HepG2 (cell line): ENCODE data around the gene BPIFB4. TPM values are rescaled to one million over a fixed set of nuclear protein-coding genes. Genes with fewer than 3 reads are reported as not detected.
"Not testable (repeated sequence)": the region's sequence is repeated elsewhere in the genome, so short reads cannot be mapped to it uniquely, and the experiment has no call there.

Experiments used
- ATAC-seq: fragments of 200-7000 bp; cut with Tn5 transposase; 3 replicates; pipeline ENCODE4 v1.9.1; 2020; ENCODE audit warnings: mild to moderate bottlenecking, moderate library complexity
- BruUV-seq: library from RNA; stranded (reverse); fragments of 400-500 nt; replicated peaks from 2 replicates; lab custom pipeline; 2021; lab: Mats Ljungman, UMichigan
- CTCF ChIA-PET: fragments of 300-600 bp; formaldehyde crosslinking; extraction: SDS; loops from one replicate; lab custom pipeline; 2021; ENCODE audit warnings: low total read pairs, inconsistent platforms, low intra/inter-chr PET ratio; lab: Yijun Ruan, JAX
- POLR2A ChIA-PET: fragments of 350-600 bp; sonication (Branson Sonifier 250); formaldehyde crosslinking; loops from one replicate; lab custom pipeline; 2020; ENCODE audit warnings: antibody characterized with exemption, inconsistent platforms; lab: Yijun Ruan, JAX
- DNase-seq: peaks from one replicate; pipeline ENCODE4 v3.0.0-alpha.2; 2015; ENCODE audit warnings: low spot score
- FAIRE-seq: peaks from 3 replicates; lab custom pipeline; 2011; peaks lifted over from hg19 to GRCh38; lab: Jason Lieb, UNC
- H2AFZ ChIP-seq: one replicate; pipeline ENCODE4 v1.6.1; 2011; ENCODE audit warnings: low read length, inconsistent platforms
- H3K27ac ChIP-seq: fragments of 300-600 bp; 3 replicates; pipeline ENCODE4 v1.8.0; 2011; ENCODE audit warnings: mixed run types, mild to moderate bottlenecking, mixed read lengths, low read length, inconsistent platforms; ENCODE audit not compliant: insufficient read depth; ENCODE audit errors: extremely low read length
- H3K27me3 ChIP-seq, 2 experiments: fragments of 200-600 bp in 1 of 2; 2 replicates in 1 of 2; 3 replicates in 1 of 2; pipeline versions ENCODE4 v1.6.0 to v1.8.0; 2011; ENCODE audit warnings: low read length in 2 of 2, mild to moderate bottlenecking in 2 of 2, moderate library complexity in 2 of 2, inconsistent platforms in 1 of 2; ENCODE audit not compliant: insufficient read depth in 2 of 2, control insufficient read depth in 1 of 2
- H3K36me3 ChIP-seq, 2 experiments: fragments of 200-600 bp in 1 of 2; replicated peaks in 1 of 2; 2 replicates in 1 of 2; 3 replicates in 1 of 2; pipeline versions ENCODE4 v1.5.1 to v1.8.0; 2011; ENCODE audit warnings: low read length in 2 of 2, inconsistent platforms in 1 of 2; ENCODE audit not compliant: insufficient read depth in 2 of 2, control insufficient read depth in 1 of 2
- H3K4me1 ChIP-seq: 2 replicates; pipeline ENCODE4 v1.5.1; 2012; ENCODE audit warnings: low read length, inconsistent platforms; ENCODE audit not compliant: insufficient read depth
- H3K4me2 ChIP-seq: 2 replicates; pipeline ENCODE4 v1.6.0; 2011; ENCODE audit warnings: low read depth, low read length, inconsistent platforms
- H3K4me3 ChIP-seq, 3 experiments: fragments of 200-600 bp in 1 of 3; sonication (generic), shearing (Covaris generic) in 1 of 3; replicated peaks in 1 of 3; 2 replicates each; pipeline ENCODE4 v1.5.1; 2011 to 2016; ENCODE audit warnings: low read length in 3 of 3, inconsistent platforms in 2 of 3, low read depth in 2 of 3, mild to moderate bottlenecking in 2 of 3, control low read depth in 1 of 3, mixed read lengths in 1 of 3; ENCODE audit not compliant: insufficient read depth in 1 of 3
- H3K79me2 ChIP-seq: one replicate; pipeline ENCODE4 v1.6.1; 2011; ENCODE audit warnings: low read length, inconsistent platforms; ENCODE audit not compliant: insufficient read depth
- H3K9ac ChIP-seq: 2 replicates; pipeline ENCODE4 v1.6.0; 2011; ENCODE audit warnings: mild to moderate bottlenecking, low read depth, low read length, inconsistent platforms; ENCODE audit not compliant: insufficient read depth
- H3K9me3 ChIP-seq: 2 replicates; pipeline ENCODE4 v1.5.1; 2012; ENCODE audit warnings: mild to moderate bottlenecking, low read length
- H4K20me1 ChIP-seq: 2 replicates; pipeline ENCODE4 v1.6.0; 2011; ENCODE audit warnings: inconsistent platforms, mild to moderate bottlenecking, low read length, moderate library complexity; ENCODE audit not compliant: insufficient read depth
- MEIS2 ChIP-seq: sonication (generic); formaldehyde crosslinking; IDR thresholded peaks from 2 replicates; pipeline ENCODE4 v1.9.0; 2021; ENCODE audit warnings: mild to moderate bottlenecking, missing genetic modification reagents
- WGBS: methylation state at CpG from one replicate; pipeline ENCODE4 v1.1.6; 2017; ENCODE audit warnings: low lambda C conversion rate; 5-methylcytosine and 5-hydroxymethylcytosine counted together
- in situ Hi-C: cut with HindIII; loops from 2 replicates; pipeline ENCODE4 v1.10.0; 2017; ENCODE audit warnings: low pct_unique_long_range_greater_than_20kb; ENCODE audit not compliant: extremely low pct_ligation_motif_present
- intact Hi-C: fragments of 100-400 bp; cut with micrococcal nuclease; formaldehyde crosslinking; loops from one replicate; pipeline ENCODE4 v1.10.0; 2022; ENCODE audit not compliant: unreplicated experiment
- polyA plus RNA-seq, 8 experiments: library from polyadenylated mRNA; depleted of rRNA in 3 of 8; stranded (reverse) in 7 of 8; unstranded in 1 of 8; fragments of >200 nt; fragmentation: Illumina TruSeq in 4 of 8; extraction: Trizol in 4 of 8; gene quantifications; 2 replicates each; pipeline versions ENCODE4 v1.2.1 to v1.2.3, GENCODE V29; 2011 to 2016; ENCODE audit warnings: low read depth in 4 of 8, missing spikeins in 1 of 8, mixed read lengths in 1 of 8; ENCODE audit not compliant: insufficient read depth in 1 of 8
- total RNA-seq, 5 experiments: library from RNA; depleted of rRNA; stranded (reverse); fragments of >200 nt; fragmentation: Illumina TruSeq; extraction: Trizol; gene quantifications; 2 replicates each; pipeline ENCODE4 v1.2.3, GENCODE V29; 2016; ENCODE audit warnings: low read depth in 1 of 5
- TF ChIP-seq, protein P1 (sequence below): sonication (generic); formaldehyde crosslinking; IDR thresholded peaks from one replicate; pipeline ENCODE4 v1.5.1; 2020; ENCODE audit warnings: mild to moderate bottlenecking, missing genetic modification reagents; ENCODE audit errors: not compliant biosample characterization

The BPIFB4 gene
- total and polyA plus RNA-seq, 2 of the 13 experiments (the other 11 are each of a cell fraction or from before 2014, with no cell fraction given), result 0.09 TPM; not detected in 1

DNA sequence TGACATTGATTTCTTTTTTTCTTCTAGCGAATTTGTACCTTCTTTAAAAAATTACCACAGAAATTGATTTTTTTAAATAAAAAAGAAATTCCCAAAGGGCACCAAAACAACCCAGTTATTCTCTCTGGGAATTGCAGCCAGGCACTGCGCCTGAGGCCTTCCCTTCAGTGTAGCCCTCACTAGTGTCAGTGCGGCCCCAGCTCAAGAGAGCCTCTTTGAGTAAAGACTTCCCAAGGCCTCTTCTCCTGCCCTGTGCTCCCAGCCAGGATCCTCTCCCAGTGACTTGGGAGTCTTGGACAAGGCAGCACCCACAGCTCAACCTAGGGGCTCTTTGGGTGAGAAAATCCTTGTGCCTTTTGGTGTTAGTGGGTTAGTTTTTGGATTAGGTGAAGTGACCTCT is 41.5 kb downstream of the BPIFB4 start (continued):
- TF ChIP-seq, protein P1, sequence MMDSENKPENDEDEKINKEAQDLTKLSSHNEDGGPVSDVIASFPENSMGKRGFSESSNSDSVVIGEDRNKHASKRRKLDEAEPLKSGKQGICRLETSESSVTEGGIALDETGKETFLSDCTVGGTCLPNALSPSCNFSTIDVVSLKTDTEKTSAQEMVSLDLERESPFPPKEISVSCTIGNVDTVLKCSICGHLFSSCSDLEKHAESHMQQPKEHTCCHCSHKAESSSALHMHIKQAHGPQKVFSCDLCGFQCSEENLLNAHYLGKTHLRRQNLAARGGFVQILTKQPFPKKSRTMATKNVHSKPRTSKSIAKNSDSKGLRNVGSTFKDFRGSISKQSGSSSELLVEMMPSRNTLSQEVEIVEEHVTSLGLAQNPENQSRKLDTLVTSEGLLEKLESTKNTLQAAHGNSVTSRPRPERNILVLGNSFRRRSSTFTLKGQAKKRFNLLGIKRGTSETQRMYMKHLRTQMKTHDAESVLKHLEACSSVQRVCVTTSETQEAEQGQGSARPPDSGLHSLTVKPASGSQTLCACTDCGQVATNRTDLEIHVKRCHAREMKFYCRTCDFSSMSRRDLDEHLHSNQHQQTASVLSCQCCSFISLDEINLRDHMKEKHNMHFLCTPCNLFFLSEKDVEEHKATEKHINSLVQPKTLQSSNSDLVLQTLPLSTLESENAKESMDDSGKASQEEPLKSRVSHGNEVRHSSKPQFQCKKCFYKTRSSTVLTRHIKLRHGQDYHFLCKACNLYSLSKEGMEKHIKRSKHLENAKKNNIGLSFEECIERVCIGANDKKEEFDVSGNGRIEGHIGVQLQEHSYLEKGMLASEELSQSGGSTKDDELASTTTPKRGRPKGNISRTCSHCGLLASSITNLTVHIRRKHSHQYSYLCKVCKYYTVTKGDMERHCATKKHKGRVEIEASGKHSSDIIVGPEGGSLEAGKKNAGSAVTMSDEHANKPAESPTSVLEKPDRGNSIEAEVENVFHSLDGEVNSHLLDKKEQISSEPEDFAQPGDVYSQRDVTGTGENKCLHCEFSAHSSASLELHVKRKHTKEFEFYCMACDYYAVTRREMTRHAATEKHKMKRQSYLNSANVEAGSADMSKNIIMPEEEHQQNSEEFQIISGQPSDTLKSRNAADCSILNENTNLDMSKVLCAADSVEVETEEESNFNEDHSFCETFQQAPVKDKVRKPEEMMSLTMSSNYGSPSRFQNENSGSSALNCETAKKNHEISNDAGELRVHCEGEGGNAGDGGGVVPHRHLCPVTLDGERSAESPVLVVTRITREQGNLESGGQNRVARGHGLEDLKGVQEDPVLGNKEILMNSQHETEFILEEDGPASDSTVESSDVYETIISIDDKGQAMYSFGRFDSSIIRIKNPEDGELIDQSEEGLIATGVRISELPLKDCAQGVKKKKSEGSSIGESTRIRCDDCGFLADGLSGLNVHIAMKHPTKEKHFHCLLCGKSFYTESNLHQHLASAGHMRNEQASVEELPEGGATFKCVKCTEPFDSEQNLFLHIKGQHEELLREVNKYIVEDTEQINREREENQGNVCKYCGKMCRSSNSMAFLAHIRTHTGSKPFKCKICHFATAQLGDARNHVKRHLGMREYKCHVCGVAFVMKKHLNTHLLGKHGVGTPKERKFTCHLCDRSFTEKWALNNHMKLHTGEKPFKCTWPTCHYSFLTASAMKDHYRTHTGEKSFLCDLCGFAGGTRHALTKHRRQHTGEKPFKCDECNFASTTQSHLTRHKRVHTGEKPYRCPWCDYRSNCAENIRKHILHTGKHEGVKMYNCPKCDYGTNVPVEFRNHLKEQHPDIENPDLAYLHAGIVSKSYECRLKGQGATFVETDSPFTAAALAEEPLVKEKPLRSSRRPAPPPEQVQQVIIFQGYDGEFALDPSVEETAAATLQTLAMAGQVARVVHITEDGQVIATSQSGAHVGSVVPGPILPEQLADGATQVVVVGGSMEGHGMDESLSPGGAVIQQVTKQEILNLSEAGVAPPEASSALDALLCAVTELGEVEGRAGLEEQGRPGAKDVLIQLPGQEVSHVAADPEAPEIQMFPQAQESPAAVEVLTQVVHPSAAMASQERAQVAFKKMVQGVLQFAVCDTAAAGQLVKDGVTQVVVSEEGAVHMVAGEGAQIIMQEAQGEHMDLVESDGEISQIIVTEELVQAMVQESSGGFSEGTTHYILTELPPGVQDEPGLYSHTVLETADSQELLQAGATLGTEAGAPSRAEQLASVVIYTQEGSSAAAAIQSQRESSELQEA (CRISPR knock-in tag), result no peak
- no peak for TF ChIP-seq MEIS2

DNA sequence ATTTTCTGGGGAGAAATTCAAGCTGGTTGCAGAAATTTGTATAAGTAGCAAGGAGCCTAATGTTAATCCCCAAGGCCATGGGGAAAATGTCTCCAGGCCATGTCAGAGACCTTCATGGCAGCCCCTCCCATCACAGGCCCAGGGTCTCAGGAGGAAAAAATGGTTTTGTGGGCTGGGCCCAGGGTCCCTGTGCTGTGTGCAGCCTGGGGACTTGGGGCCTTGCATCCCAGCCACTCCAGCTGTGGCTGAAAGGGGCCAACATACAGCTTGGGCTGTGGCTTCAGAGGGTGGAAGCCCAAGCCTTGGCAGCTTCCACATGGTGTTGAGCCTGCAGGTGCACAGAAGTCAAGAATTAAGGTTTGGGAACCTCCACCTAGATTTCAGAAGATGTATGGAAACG is 42.9 kb downstream of the BPIFB4 start:
- 0% methylated on average over 1 of the region's 1 CpG for WGBS
- H2AFZ ChIP-seq, H3K27ac ChIP-seq, DNase-seq, H3K9me3 ChIP-seq, intact Hi-C loops, H3K4me3 ChIP-seq, BruUV-seq, FAIRE-seq, H3K79me2 ChIP-seq, POLR2A ChIA-PET, H4K20me1 ChIP-seq, in situ Hi-C loops, H3K9ac ChIP-seq, H3K36me3 ChIP-seq, H3K4me2 ChIP-seq, ATAC-seq, CTCF ChIA-PET: not testable (repeated sequence)
- Histone ChIP-seq H3K4me1 (peaks cover 18% of the 10 kb centered on the region), H3K27me3 (peaks cover 0 to 17% of the 10 kb centered on the region in 2 experiments; a peak in 1 of 5 replicates)
